H9 (cell line): ENCODE measurements around the gene CHD3. TPM values are rescaled to one million over a fixed set of nuclear protein-coding genes. Genes with fewer than 3 reads are reported as not detected.

ENCODE experiments used
- DNase-seq: peaks from one replicate; pipeline ENCODE4 v3.0.0-alpha.2; 2017
- H2AFZ ChIP-seq: one replicate; pipeline ENCODE4 v1.6.1; 2013; ENCODE audit warnings: mild to moderate bottlenecking, low read length, control low read depth, moderate library complexity
- H2AK5ac ChIP-seq: 2 replicates; pipeline ENCODE4 v1.6.1; 2013; ENCODE audit warnings: low read length, control low read depth, mixed read lengths; ENCODE audit not compliant: insufficient read length
- H2BK120ac ChIP-seq: one replicate; pipeline ENCODE4 v1.6.1; 2013; ENCODE audit warnings: low read depth, mild to moderate bottlenecking, low read length, control low read depth, inconsistent platforms; ENCODE audit not compliant: poor library complexity, severe bottlenecking
- H2BK12ac ChIP-seq: 2 replicates; pipeline ENCODE4 v1.6.1; 2013; ENCODE audit warnings: low read length, control low read depth, mixed read lengths, low read depth; ENCODE audit not compliant: insufficient read length
- H2BK15ac ChIP-seq: 2 replicates; pipeline ENCODE4 v1.6.1; 2013; ENCODE audit warnings: low read depth, low read length, control low read depth
- H2BK20ac ChIP-seq: one replicate; pipeline ENCODE4 v1.6.1; 2013; ENCODE audit warnings: low read depth, mild to moderate bottlenecking, low read length, control low read depth, inconsistent platforms; ENCODE audit not compliant: poor library complexity, severe bottlenecking
- H2BK5ac ChIP-seq: 2 replicates; pipeline ENCODE4 v1.6.1; 2013; ENCODE audit warnings: low read length, control low read depth, mixed read lengths; ENCODE audit not compliant: insufficient read length
- H3K14ac ChIP-seq: 2 replicates; pipeline ENCODE4 v1.6.1; 2013; ENCODE audit warnings: low read length, control low read depth; ENCODE audit not compliant: insufficient read depth
- H3K18ac ChIP-seq: 2 replicates; pipeline ENCODE4 v1.6.1; 2013; ENCODE audit warnings: low read depth, mild to moderate bottlenecking, mixed read lengths, low read length, control low read depth; ENCODE audit not compliant: insufficient read length
- H3K23ac ChIP-seq: 2 replicates; pipeline ENCODE4 v1.6.1; 2013; ENCODE audit warnings: low read length, control low read depth, mixed read lengths, low read depth; ENCODE audit not compliant: insufficient read length
- H3K23me2 ChIP-seq: 2 replicates; pipeline ENCODE4 v1.6.1; 2013; ENCODE audit warnings: low read depth, mild to moderate bottlenecking, mixed read lengths, low read length, control low read depth; ENCODE audit not compliant: insufficient read length, poor library complexity, severe bottlenecking
- H3K27ac ChIP-seq: 2 replicates; pipeline ENCODE4 v1.5.1; 2013; ENCODE audit warnings: low read length, control low read depth, mixed read lengths, low read depth; ENCODE audit not compliant: insufficient read length
- H3K27me3 ChIP-seq: 2 replicates; pipeline ENCODE4 v1.6.1; 2013; ENCODE audit warnings: low read length, control low read depth, inconsistent platforms; ENCODE audit not compliant: insufficient read depth
- H3K4ac ChIP-seq: 2 replicates; pipeline ENCODE4 v1.6.1; 2013; ENCODE audit warnings: low read depth, mild to moderate bottlenecking, control low read depth, inconsistent platforms, low read length, moderate library complexity
- H3K4me1 ChIP-seq: 2 replicates; pipeline ENCODE4 v1.6.1; 2013; ENCODE audit warnings: low read length, control low read depth, inconsistent platforms; ENCODE audit not compliant: insufficient read depth
- H3K4me2 ChIP-seq: 2 replicates; pipeline ENCODE4 v1.6.1; 2013; ENCODE audit warnings: low read length, control low read depth, mixed read lengths; ENCODE audit not compliant: insufficient read length, insufficient read depth
- H3K56ac ChIP-seq: 2 replicates; pipeline ENCODE4 v1.6.1; 2013; ENCODE audit warnings: low read depth, mild to moderate bottlenecking, mixed read lengths, low read length, control low read depth; ENCODE audit not compliant: insufficient read length
- H3K79me1 ChIP-seq: 2 replicates; pipeline ENCODE4 v1.6.1; 2013; ENCODE audit warnings: low read depth, mild to moderate bottlenecking, moderate library complexity, low read length, control low read depth, inconsistent platforms; ENCODE audit not compliant: insufficient read depth, poor library complexity, severe bottlenecking
- H3K79me2 ChIP-seq: 2 replicates; pipeline ENCODE4 v1.6.1; 2013; ENCODE audit warnings: low read length, control low read depth, inconsistent platforms; ENCODE audit not compliant: insufficient read depth
- H3K9ac ChIP-seq: 2 replicates; pipeline ENCODE4 v1.6.1; 2013; ENCODE audit warnings: low read length, control low read depth, mixed read lengths; ENCODE audit not compliant: insufficient read length; ENCODE audit errors: extremely low read depth
- H3K9me3 ChIP-seq: one replicate; pipeline ENCODE4 v1.6.1; 2013; ENCODE audit warnings: low read depth, low read length, inconsistent platforms; ENCODE audit not compliant: control insufficient read depth
- H3T11ph ChIP-seq: one replicate; pipeline ENCODE4 v1.6.1; 2013; ENCODE audit warnings: mild to moderate bottlenecking, low read length, control low read depth, inconsistent platforms
- H4K20me1 ChIP-seq: one replicate; pipeline ENCODE4 v1.6.1; 2013; ENCODE audit not compliant: control insufficient read depth, insufficient read length, insufficient read depth
- H4K5ac ChIP-seq: 2 replicates; pipeline ENCODE4 v1.6.1; 2013; ENCODE audit warnings: low read depth, mild to moderate bottlenecking, mixed read lengths, low read length, control low read depth; ENCODE audit not compliant: insufficient read length
- H4K8ac ChIP-seq: replicated peaks from 2 replicates; pipeline ENCODE4 v1.6.1; 2013; ENCODE audit warnings: low read length, control low read depth, mixed read lengths, low read depth; ENCODE audit not compliant: insufficient read length
- H4K91ac ChIP-seq: 2 replicates; pipeline ENCODE4 v1.6.1; 2013; ENCODE audit warnings: low read depth, mild to moderate bottlenecking, moderate library complexity, mixed read lengths, low read length, control low read depth; ENCODE audit not compliant: insufficient read length
- H3K27ac Mint-ChIP-seq, 3 experiments: 2 replicates in 2 of 3; 3 replicates in 1 of 3; pipeline ENCODE4 v1.8.0; 2020 to 2021; ENCODE audit warnings: mixed read lengths in 3 of 3, mild to moderate bottlenecking in 1 of 3, moderate library complexity in 1 of 3
- H3K27me3 Mint-ChIP-seq: 2 replicates; pipeline ENCODE4 v1.8.0; 2021; ENCODE audit warnings: low read depth, mild to moderate bottlenecking, moderate library complexity, mixed read lengths
- H3K36me3 Mint-ChIP-seq, 3 experiments: 2 replicates in 2 of 3; 3 replicates in 1 of 3; pipeline ENCODE4 v1.8.0; 2020 to 2021; ENCODE audit warnings: low read depth in 3 of 3, mixed read lengths in 3 of 3; ENCODE audit not compliant: insufficient read depth in 1 of 3
- H3K4me1 Mint-ChIP-seq, 2 experiments: 2 replicates each; pipeline ENCODE4 v1.8.0; 2020; ENCODE audit warnings: mixed read lengths in 2 of 2
- H3K4me3 Mint-ChIP-seq, 2 experiments: 2 replicates in 1 of 2; 3 replicates in 1 of 2; pipeline ENCODE4 v1.8.0; 2020 to 2021; ENCODE audit warnings: mild to moderate bottlenecking in 2 of 2, mixed read lengths in 2 of 2, moderate library complexity in 1 of 2
- H3K9me3 Mint-ChIP-seq, 2 experiments: 2 replicates in 1 of 2; 3 replicates in 1 of 2; pipeline ENCODE4 v1.8.0; 2020; ENCODE audit warnings: mild to moderate bottlenecking in 2 of 2, mixed read lengths in 2 of 2, moderate library complexity in 1 of 2
- CTCF ChIP-seq: fragments of 200-600 bp; sonication (generic); conservative IDR thresholded peaks from 3 replicates; pipeline ENCODE4 v1.8.0; 2021; ENCODE audit warnings: antibody characterized with exemption, mild to moderate bottlenecking
- WGBS: extraction: QIAGEN DNeasy Blood & Tissue Kit; methylation state at CpG from one replicate; pipeline ENCODE4 v1.1.7; 2013; ENCODE audit warnings: missing lambda C conversion rate, low lambda C conversion rate, mixed read lengths; ENCODE audit not compliant: insufficient read length; ENCODE audit errors: extremely low coverage; 5-methylcytosine and 5-hydroxymethylcytosine counted together
- total RNA-seq: library from RNA; stranded (reverse); gene quantifications from 2 replicates; pipeline ENCODE4 v1.2.1, GENCODE V29; 2021

Gene CHD3
- total RNA-seq, 1 experiment from 2014 or later, result 33.2 TPM

GRCh38 chr17:7840875-7841274 lies 47.7 kb upstream of the CHD3 start:
- Mint-ChIP-seq H3K27ac (peak overlapping the region in 1 of 3 experiments; percentile 80; a peak in 2 of 7 replicates), H3K27me3 (peaks cover 30% of the 10 kb centered on the region), H3K9me3 (no peaks in the 10 kb centered on the region; a peak in 1 of 5 replicates), H3K36me3 (peaks cover 2 to 11% (median 9%) of the 10 kb centered on the region in 3 experiments; a peak in 5 of 7 replicates), H3K4me3 (peak overlapping the region; percentile 89 to 94), H3K4me1 (peaks cover 42 to 58% of the 10 kb centered on the region in 2 experiments)
- no CpG with 5 or more reads among the region's 1 CpG for WGBS
- H2BK20ac ChIP-seq, result no peak overlapping the region
- no peaks in the 10 kb centered on the region for H3K79me1 ChIP-seq
- H3K4me2 ChIP-seq, result peak overlapping the region; percentile 97
- H3K79me2 ChIP-seq, result no peaks in the 10 kb centered on the region
- H3K23ac ChIP-seq, result no peak overlapping the region
- H3K27me3 ChIP-seq, result peaks cover 28% of the 10 kb centered on the region; the same call in 1 of the 2 replicates
- no peak overlapping the region for H3K4ac ChIP-seq
- no peak overlapping the region for H3K18ac ChIP-seq
- no peak overlapping the region for H4K8ac ChIP-seq
- H2BK15ac ChIP-seq, result no peak overlapping the region
- H3K27ac ChIP-seq, result no peak overlapping the region
- no peak overlapping the region for H2AK5ac ChIP-seq
- no peak overlapping the region for H2AFZ ChIP-seq
- DNase-seq, result no peak
- H2BK12ac ChIP-seq, result no peak overlapping the region
- peaks cover 42% of the 10 kb centered on the region for H3K23me2 ChIP-seq
- H2BK120ac ChIP-seq, result no peak overlapping the region
- H3K14ac ChIP-seq, result no peak overlapping the region
- no peaks in the 10 kb centered on the region for H4K20me1 ChIP-seq
- H3K4me1 ChIP-seq, result no peaks in the 10 kb centered on the region; the same call in 1 of the 2 replicates
- H4K5ac ChIP-seq, result no peak overlapping the region
- no peak overlapping the region for H4K91ac ChIP-seq
- H3K9ac ChIP-seq, result no peak overlapping the region
- TF ChIP-seq CTCF, result no peak
- H3K9me3 ChIP-seq, result no peaks in the 10 kb centered on the region
- no peak overlapping the region for H2BK5ac ChIP-seq
- H3T11ph ChIP-seq, result no peak overlapping the region
- H3K56ac ChIP-seq, result no peak overlapping the region
